ENCODE data around the gene MEI1. TPM values are rescaled to one million over a fixed set of nuclear protein-coding genes. Genes with fewer than 3 reads are reported as not detected.

Gene MEI1
- total and polyA plus RNA-seq, 7 donors: 0.01 to 0.47 (median 0.23) TPM; not detected in 2

- Histone ChIP-seq H3K36me3 (ENCODE audit: insufficient read depth in 1 of 2, low read depth in 1 of 2) (peaks cover 11 to 80% of the 10 kb centered on the region in 2 donors), H3K4me1 (peaks cover 3% of the 10 kb centered on the region), H3K4me3 (no peak overlapping the region), H3K9me3 (no peaks in the 10 kb centered on the region), H3K27ac (no peak overlapping the region), H3K27me3 (ENCODE audit: insufficient read depth in 3 of 3, low read length in 2 of 3) (no peaks in the 10 kb centered on the region)
- 76 to 90% (median 77%) methylated on average over 4 of the region's 4 CpGs for WGBS, 3 donors
- DNase-seq (no peak), ATAC-seq (no peak)
- TF ChIP-seq, protein P1, sequence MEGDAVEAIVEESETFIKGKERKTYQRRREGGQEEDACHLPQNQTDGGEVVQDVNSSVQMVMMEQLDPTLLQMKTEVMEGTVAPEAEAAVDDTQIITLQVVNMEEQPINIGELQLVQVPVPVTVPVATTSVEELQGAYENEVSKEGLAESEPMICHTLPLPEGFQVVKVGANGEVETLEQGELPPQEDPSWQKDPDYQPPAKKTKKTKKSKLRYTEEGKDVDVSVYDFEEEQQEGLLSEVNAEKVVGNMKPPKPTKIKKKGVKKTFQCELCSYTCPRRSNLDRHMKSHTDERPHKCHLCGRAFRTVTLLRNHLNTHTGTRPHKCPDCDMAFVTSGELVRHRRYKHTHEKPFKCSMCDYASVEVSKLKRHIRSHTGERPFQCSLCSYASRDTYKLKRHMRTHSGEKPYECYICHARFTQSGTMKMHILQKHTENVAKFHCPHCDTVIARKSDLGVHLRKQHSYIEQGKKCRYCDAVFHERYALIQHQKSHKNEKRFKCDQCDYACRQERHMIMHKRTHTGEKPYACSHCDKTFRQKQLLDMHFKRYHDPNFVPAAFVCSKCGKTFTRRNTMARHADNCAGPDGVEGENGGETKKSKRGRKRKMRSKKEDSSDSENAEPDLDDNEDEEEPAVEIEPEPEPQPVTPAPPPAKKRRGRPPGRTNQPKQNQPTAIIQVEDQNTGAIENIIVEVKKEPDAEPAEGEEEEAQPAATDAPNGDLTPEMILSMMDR (IDR thresholded peaks at IDR 0.05): no peak
- intact Hi-C loops (cut with DNase I): no loop called here
Measured at GRCh38 chr22:41676134-41676533, 23.2 kb upstream of the MEI1 start.

- WGBS, 3 donors: 52 to 62% (median 58%) methylated on average over 14 of the region's 14 CpGs
- intact Hi-C loops (cut with DNase I): no loop called here
- no peaks in the 10 kb centered on the region for H3K9me3 ChIP-seq
- H3K27ac ChIP-seq: peak overlapping the region; percentile 92
- peaks cover 7% of the 10 kb centered on the region for H3K4me1 ChIP-seq
- H3K27me3 ChIP-seq (ENCODE audit: insufficient read depth in 3 of 3, low read length in 2 of 3): no peaks in the 10 kb centered on the region
- peak overlapping the region; percentile 77 for H3K4me3 ChIP-seq
- TF ChIP-seq, protein P1 (IDR thresholded peaks at IDR 0.05): no peak
- DNase-seq (no peak), ATAC-seq (peak; percentile 35 to 41 (median 38))
- H3K36me3 ChIP-seq (ENCODE audit: insufficient read depth in 1 of 2, low read depth in 1 of 2): peaks cover 5 to 43% of the 10 kb centered on the region in 2 donors
Measured at GRCh38 chr22:41681616-41682015, 17.7 kb upstream of the MEI1 start.

GRCh38 chr22:41682033-41682807 is 17.1 kb upstream of the MEI1 start:
- Histone ChIP-seq H3K9me3 (no peaks in the 10 kb centered on the region), H3K36me3 (ENCODE audit: insufficient read depth in 1 of 2, low read depth in 1 of 2) (peaks cover 5 to 39% of the 10 kb centered on the region in 2 donors), H3K27ac (peak overlapping the region; percentile 92), H3K4me3 (peak overlapping the region; percentile 77), H3K27me3 (ENCODE audit: insufficient read depth in 3 of 3, low read length in 2 of 3) (no peaks in the 10 kb centered on the region), H3K4me1 (peaks cover 9% of the 10 kb centered on the region)
- intact Hi-C loops (cut with DNase I): no loop called here
- WGBS, 3 donors: 34 to 49% (median 47%) methylated on average over 50 of the region's 50 CpGs
- TF ChIP-seq, protein P1 (IDR thresholded peaks at IDR 0.05): no peak
- ATAC-seq: peak; percentile 96 to 99 (median 97)
- peak; percentile 84 to 94 for DNase-seq

- intact Hi-C loops (cut with DNase I): no loop called here
- ATAC-seq: no peak
- WGBS, 3 donors: 86 to 89% (median 87%) methylated on average over 9 of the region's 9 CpGs
- Histone ChIP-seq H3K4me1 (peaks cover 15% of the 10 kb centered on the region), H3K9me3 (no peaks in the 10 kb centered on the region), H3K4me3 (peak overlapping the region; percentile 77), H3K27me3 (ENCODE audit: insufficient read depth in 3 of 3, low read length in 2 of 3) (no peaks in the 10 kb centered on the region), H3K36me3 (ENCODE audit: insufficient read depth in 1 of 2, low read depth in 1 of 2) (peaks cover 5 to 31% of the 10 kb centered on the region in 2 donors), H3K27ac (peak overlapping the region; percentile 92)
- TF ChIP-seq, protein P1 (IDR thresholded peaks at IDR 0.05): no peak
- no peak for DNase-seq
Measured at GRCh38 chr22:41683052-41683451, 16.3 kb upstream of the MEI1 start.
